Lung (tissue), 12 donors: ENCODE results near the gene KDM7A. TPM values are rescaled to one million over a fixed set of nuclear protein-coding genes. Genes with fewer than 3 reads are reported as not detected.

Source experiments
- ATAC-seq: fragments of 200-7000 bp; cut with Tn5 transposase; one replicate; pipeline ENCODE4 v1.9.1; 2020; ENCODE audit warnings: moderate number of reproducible peaks; ENCODE audit not compliant: insufficient read depth, low FRiP score
- DNase-seq, 3 donors: peaks; one replicate each; pipeline ENCODE4 v3.0.0-alpha.2; 2013 to 2017
- H3K27ac ChIP-seq, 2 donors: one replicate each; pipeline ENCODE4 v1.5.1; 2013; ENCODE audit warnings: mild to moderate bottlenecking in 2 of 2, moderate library complexity in 2 of 2, control low read depth in 1 of 2, inconsistent platforms in 1 of 2, low read depth in 1 of 2, low read length in 1 of 2
- H3K27me3 ChIP-seq, 3 donors: one replicate each; pipeline ENCODE4 v1.5.1; 2013; ENCODE audit warnings: low read length in 2 of 3; ENCODE audit not compliant: control insufficient read depth in 3 of 3, insufficient read depth in 3 of 3
- H3K36me3 ChIP-seq, 4 donors: one replicate each; pipeline ENCODE4 v1.5.1; 2013; ENCODE audit warnings: low read length in 4 of 4, mild to moderate bottlenecking in 1 of 4, moderate library complexity in 1 of 4; ENCODE audit not compliant: control insufficient read depth in 4 of 4, insufficient read depth in 4 of 4
- H3K4me1 ChIP-seq, 5 donors: one replicate each; pipeline ENCODE4 v1.5.1; 2013; ENCODE audit warnings: low read length in 5 of 5, mild to moderate bottlenecking in 2 of 5, moderate library complexity in 1 of 5; ENCODE audit not compliant: control insufficient read depth in 5 of 5, insufficient read depth in 5 of 5
- H3K4me3 ChIP-seq: one replicate; pipeline ENCODE4 v1.5.1; 2013; ENCODE audit warnings: mild to moderate bottlenecking, control low read depth, moderate library complexity
- H3K9ac ChIP-seq, 2 donors: one replicate each; pipeline ENCODE4 v1.5.1; 2013; ENCODE audit warnings: low read length in 2 of 2, control low read depth in 1 of 2; ENCODE audit not compliant: insufficient read depth in 1 of 2
- H3K9me3 ChIP-seq, 4 donors: one replicate each; pipeline ENCODE4 v1.5.1; 2013; ENCODE audit warnings: low read length in 3 of 4, mild to moderate bottlenecking in 1 of 4, moderate library complexity in 1 of 4; ENCODE audit not compliant: control insufficient read depth in 4 of 4, insufficient read depth in 3 of 4
- CTCF ChIP-seq: IDR thresholded peaks from 2 replicates; pipeline ENCODE4 v1.5.1; 2012; ENCODE audit warnings: mild to moderate bottlenecking; ENCODE audit errors: control extremely low read depth, extremely low read depth
- WGBS, 2 donors: extraction: QIAGEN DNeasy Blood & Tissue Kit; methylation state at CpG; one replicate each; pipeline ENCODE4 v1.1.7; 2013; 5-methylcytosine and 5-hydroxymethylcytosine counted together
- polyA plus RNA-seq, 2 donors: library from polyadenylated mRNA; stranded (reverse); fragments of 200-250 nt; gene quantifications; one replicate each; pipeline ENCODE4 v1.2.1, GENCODE V29; 2013
- total RNA-seq, 2 donors: library from RNA; depleted of rRNA in 1 of 2; stranded (reverse); fragments of >200 nt in 1 of 2; gene quantifications; one replicate each; pipeline ENCODE4 v1.2.1, GENCODE V29; 2014 to 2021
- donor health status: control.
- donor health status: control.
- donor health status: Bipolar disorder and iron deficiency.
- donor health status: healthy.
- donor health status: DM: yes; HTN: yes; CAD: no.

Gene KDM7A
- total and polyA plus RNA-seq, 4 donors, result 3.1 to 30.7 (median 11.6) TPM

- DNase-seq (no peak), ATAC-seq (no peak)
- Histone ChIP-seq H3K4me1 (peaks cover 0 to 15% (median 0%) of the 10 kb centered on the region in 5 donors), H3K36me3 (peaks cover 2 to 6% (median 4%) of the 10 kb centered on the region in 4 donors), H3K27ac (peak overlapping the region in 1 of 2 donors; percentile 58), H3K9me3 (no peaks in the 10 kb centered on the region), H3K4me3 (no peak overlapping the region), H3K27me3 (no peaks in the 10 kb centered on the region), H3K9ac (no peak overlapping the region)
- no peak for TF ChIP-seq CTCF
- 86 to 93% methylated on average over 3 of the region's 3 CpGs for WGBS, 2 donors
Measured at GRCh38 chr7:140050100-140050499, 126.7 kb downstream of the KDM7A start.

GRCh38 chr7:140049339-140050024 is 127.3 kb downstream of the KDM7A start:
- Histone ChIP-seq H3K4me3 (no peak overlapping the region), H3K9ac (no peak overlapping the region), H3K4me1 (peaks cover 0 to 15% (median 0%) of the 10 kb centered on the region in 5 donors), H3K9me3 (no peaks in the 10 kb centered on the region), H3K27me3 (no peaks in the 10 kb centered on the region), H3K36me3 (peaks cover 2 to 7% (median 4%) of the 10 kb centered on the region in 4 donors), H3K27ac (peak overlapping the region; percentile 6 to 86)
- WGBS, 2 donors, result 74 to 83% methylated on average over 5 of the region's 5 CpGs
- ATAC-seq (peak; percentile 27), DNase-seq (peak in 1 of 3 donors; percentile 9)
- TF ChIP-seq CTCF, result no peak

- no peaks in the 10 kb centered on the region for H3K9me3 ChIP-seq
- H3K27me3 ChIP-seq, result no peaks in the 10 kb centered on the region
- peaks cover 0 to 10% (median 3%) of the 10 kb centered on the region in 4 donors for H3K36me3 ChIP-seq
- TF ChIP-seq CTCF, result no peak
- WGBS, 2 donors, result 73 to 86% methylated on average over 1 of the region's 1 CpG
- no peak overlapping the region for H3K9ac ChIP-seq
- DNase-seq (no peak), ATAC-seq (no peak)
- no peak overlapping the region for H3K4me3 ChIP-seq
- H3K27ac ChIP-seq, result peak overlapping the region in 1 of 2 donors; percentile 86
- peaks cover 0 to 15% (median 0%) of the 10 kb centered on the region in 5 donors for H3K4me1 ChIP-seq
Measured at GRCh38 chr7:140048989-140049338, 127.8 kb downstream of the KDM7A start.
